ENCODE data around the gene SORD. TPM values are rescaled to one million over a fixed set of nuclear protein-coding genes. Genes with fewer than 3 reads are reported as not detected.
A peak's percentile ranks its signal among the peaks of the same experiment; 100 is the strongest.

SORD gene
- total RNA-seq, 1 experiment from 2014 or later, result 116 TPM

DNA sequence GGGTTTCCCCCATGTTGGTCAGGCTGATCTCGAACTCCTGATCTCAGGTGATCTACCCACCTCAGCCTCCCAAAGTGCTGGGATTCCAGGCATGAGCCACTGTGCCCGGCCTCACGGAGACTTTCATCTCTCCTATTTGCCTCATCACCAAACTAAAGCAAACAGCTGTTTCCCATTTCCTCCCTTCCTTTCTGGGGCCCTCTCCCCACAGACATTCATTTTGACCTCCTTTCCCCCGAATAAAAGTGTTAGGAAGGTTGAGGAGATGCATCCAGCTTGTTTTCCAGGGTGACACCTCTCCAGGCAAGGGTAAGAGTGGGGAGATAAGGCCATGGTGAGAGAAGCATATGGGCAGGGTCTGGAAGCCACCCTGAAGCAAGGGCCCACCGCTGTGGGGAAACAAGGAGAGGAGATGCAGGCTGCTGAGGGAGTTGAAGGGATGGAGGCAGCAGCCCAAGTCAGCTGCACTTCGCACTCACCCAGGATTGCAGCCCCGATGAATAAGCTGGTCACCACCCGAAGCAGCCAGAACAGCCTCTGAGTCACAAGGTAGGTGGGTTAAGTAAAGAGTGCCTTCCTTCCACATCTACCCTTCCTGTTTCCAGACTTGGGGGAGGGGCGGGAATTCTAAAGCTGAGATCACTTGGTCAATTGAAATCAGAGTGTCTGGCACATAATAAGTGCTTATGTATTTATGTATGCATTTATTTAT lies 98.9 kb downstream of the SORD start:
- no peaks in the 10 kb centered on the region for H3K9me3 ChIP-seq (ENCODE audit: control insufficient read depth in 1 of 2, insufficient read depth in 1 of 2, low read depth in 1 of 2, low read length in 2 of 2)
- intact Hi-C loops (cut with micrococcal nuclease), result loop anchor here (10.0 kb wide), 1 partner anchor 157 kb away; no protein-coding TSS in a partner anchor
- no peaks in the 10 kb centered on the region for H3K27me3 ChIP-seq (ENCODE audit: insufficient read depth, low read length)
- H3K36me3 ChIP-seq (ENCODE audit: control insufficient read depth in 1 of 2, insufficient read depth in 2 of 2, low read length in 2 of 2), result no peaks in the 10 kb centered on the region
- H3K27ac ChIP-seq (ENCODE audit: low read depth, low read length), result no peak overlapping the region
- H2AFZ ChIP-seq (ENCODE audit: low read depth, low read length, poor library complexity, severe bottlenecking), result no peak overlapping the region
- no peak overlapping the region for H3K4me3 ChIP-seq (replicated peaks in 1 of 2; ENCODE audit: low read depth in 1 of 2, low read length in 2 of 2)
- ChIA-PET RAD21 (ENCODE audit: low non-redundant PET in 1 of 2, low total read pairs in 2 of 2, uncharacterized antibody in 2 of 2, unreplicated experiment in 2 of 2) (interaction anchor here in 1 of 2 experiments (1.0 kb wide), 1 partner anchor 155 kb away, joined by 3 read pairs; no protein-coding TSS in a partner anchor), CTCF (interaction anchor here (0.6 to 1.3 kb wide), 3 partner anchors 8 to 545 kb away, joined by 3 to 4 read pairs (median 3); partner anchors contain the start of genes DUOX1 and DUOXA1), POLR2A (no interaction called here)
- ATAC-seq, result no peak
- no peak overlapping the region for H3K9ac ChIP-seq (ENCODE audit: low read length)
- H3K79me2 ChIP-seq (ENCODE audit: insufficient read depth, low read length), result no peaks in the 10 kb centered on the region
- peak; percentile 16 for DNase-seq (ENCODE audit: low read depth, low spot score)
- H3K4me1 ChIP-seq (ENCODE audit: control insufficient read depth in 1 of 2, insufficient read depth in 2 of 2, low read length in 2 of 2), result peaks cover 2 to 16% of the 10 kb centered on the region in 2 experiments; a peak in 3 of 4 replicates
- H3K4me2 ChIP-seq (ENCODE audit: low read length), result peak overlapping the region; percentile 52
- no peak for TF ChIP-seq CEBPB (IDR thresholded peaks at IDR 0.05; ENCODE audit: low read depth)
- TF ChIP-seq EZH2 (IDR thresholded peaks at IDR 0.05), result no peak
- TF ChIP-seq RAD21 (IDR thresholded peaks at IDR 0.05; ENCODE audit: low read depth), result no peak
- TF ChIP-seq CBX3 (IDR thresholded peaks at IDR 0.05; ENCODE audit: low read depth), result no peak
- no peak for TF ChIP-seq EZH2phosphoT487 (IDR thresholded peaks at IDR 0.05; ENCODE audit: borderline replicate concordance)
- no peak for TF ChIP-seq YY1 (IDR thresholded peaks at IDR 0.05; ENCODE audit: extremely low read depth, insufficient replicate concordance, low read depth, low read length)
- BruUV-seq (replicated peaks), result no TSS peak
- H4K20me1 ChIP-seq (ENCODE audit: insufficient read depth), result no peaks in the 10 kb centered on the region
- H3K9me2 ChIP-seq (ENCODE audit: insufficient read depth), result no peaks in the 10 kb centered on the region

DNA sequence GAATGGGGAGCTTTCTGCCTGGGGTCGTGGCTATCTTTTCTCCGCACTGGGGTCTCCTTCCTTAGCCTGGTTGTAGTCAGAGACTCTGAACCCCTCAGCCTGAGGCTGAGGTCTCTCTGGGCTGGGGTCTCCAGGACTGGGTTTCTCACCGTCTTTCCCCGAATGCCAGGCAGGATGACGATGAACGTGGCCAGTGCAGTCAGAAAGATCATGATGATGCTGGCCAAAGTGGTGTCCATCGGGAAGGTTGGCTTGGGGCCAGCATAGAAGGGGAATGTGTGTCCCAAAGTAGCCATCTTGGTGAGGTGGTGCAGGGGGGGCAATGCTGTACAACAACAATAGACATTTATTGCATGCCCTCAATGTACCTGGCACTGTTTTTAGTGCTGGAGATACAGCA lies 99.7 kb downstream of the SORD start:
- ChIA-PET CTCF (interaction anchor here (3.0 kb wide), 1 partner anchor 335 kb away, joined by 7 read pairs; no protein-coding TSS in a partner anchor), POLR2A (no interaction called here), RAD21 (ENCODE audit: low non-redundant PET in 1 of 2, low total read pairs in 2 of 2, uncharacterized antibody in 2 of 2, unreplicated experiment in 2 of 2) (interaction anchor here in 1 of 2 experiments (1.0 kb wide), 1 partner anchor 154 kb away, joined by 3 read pairs; no protein-coding TSS in a partner anchor)
- TF ChIP-seq, protein P1, sequence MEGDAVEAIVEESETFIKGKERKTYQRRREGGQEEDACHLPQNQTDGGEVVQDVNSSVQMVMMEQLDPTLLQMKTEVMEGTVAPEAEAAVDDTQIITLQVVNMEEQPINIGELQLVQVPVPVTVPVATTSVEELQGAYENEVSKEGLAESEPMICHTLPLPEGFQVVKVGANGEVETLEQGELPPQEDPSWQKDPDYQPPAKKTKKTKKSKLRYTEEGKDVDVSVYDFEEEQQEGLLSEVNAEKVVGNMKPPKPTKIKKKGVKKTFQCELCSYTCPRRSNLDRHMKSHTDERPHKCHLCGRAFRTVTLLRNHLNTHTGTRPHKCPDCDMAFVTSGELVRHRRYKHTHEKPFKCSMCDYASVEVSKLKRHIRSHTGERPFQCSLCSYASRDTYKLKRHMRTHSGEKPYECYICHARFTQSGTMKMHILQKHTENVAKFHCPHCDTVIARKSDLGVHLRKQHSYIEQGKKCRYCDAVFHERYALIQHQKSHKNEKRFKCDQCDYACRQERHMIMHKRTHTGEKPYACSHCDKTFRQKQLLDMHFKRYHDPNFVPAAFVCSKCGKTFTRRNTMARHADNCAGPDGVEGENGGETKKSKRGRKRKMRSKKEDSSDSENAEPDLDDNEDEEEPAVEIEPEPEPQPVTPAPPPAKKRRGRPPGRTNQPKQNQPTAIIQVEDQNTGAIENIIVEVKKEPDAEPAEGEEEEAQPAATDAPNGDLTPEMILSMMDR (IDR thresholded peaks at IDR 0.05 in 2 of 3, conservative IDR thresholded peaks at IDR 0.05 in 1 of 3; ENCODE audit: borderline replicate concordance in 1 of 3, insufficient read depth in 1 of 3, low read depth in 2 of 3, low read length in 2 of 3), result no peak
- H3K9me2 ChIP-seq (ENCODE audit: insufficient read depth), result no peaks in the 10 kb centered on the region
- H3K9me3 ChIP-seq (ENCODE audit: control insufficient read depth in 1 of 2, insufficient read depth in 1 of 2, low read depth in 1 of 2, low read length in 2 of 2), result no peaks in the 10 kb centered on the region
- no peak overlapping the region for H3K27ac ChIP-seq (ENCODE audit: low read depth, low read length)
- H3K9ac ChIP-seq (ENCODE audit: low read length), result no peak overlapping the region
- H4K20me1 ChIP-seq (ENCODE audit: insufficient read depth), result no peaks in the 10 kb centered on the region
- no peaks in the 10 kb centered on the region for H3K79me2 ChIP-seq (ENCODE audit: insufficient read depth, low read length)
- no peak overlapping the region for H3K4me2 ChIP-seq (ENCODE audit: low read length)
- intact Hi-C loops (cut with micrococcal nuclease), result loop anchor here (10.0 kb wide), 1 partner anchor 158 kb away; no protein-coding TSS in a partner anchor
- H3K27me3 ChIP-seq (ENCODE audit: insufficient read depth, low read length), result no peaks in the 10 kb centered on the region
- no peak for DNase-seq (ENCODE audit: low read depth, low spot score)
- no peak for ATAC-seq
- no peak overlapping the region for H3K4me3 ChIP-seq (replicated peaks in 1 of 2; ENCODE audit: low read depth in 1 of 2, low read length in 2 of 2)
- H3K4me1 ChIP-seq (ENCODE audit: control insufficient read depth in 1 of 2, insufficient read depth in 2 of 2, low read length in 2 of 2), result peaks cover 2 to 15% of the 10 kb centered on the region in 2 experiments; a peak in 3 of 4 replicates
- BruUV-seq (replicated peaks), result no TSS peak
- no peak overlapping the region for H2AFZ ChIP-seq (ENCODE audit: low read depth, low read length, poor library complexity, severe bottlenecking)
- H3K36me3 ChIP-seq (ENCODE audit: control insufficient read depth in 1 of 2, insufficient read depth in 2 of 2, low read length in 2 of 2), result no peaks in the 10 kb centered on the region

Data from HCT116 (cell line).